Naive B cell (primary cell): ENCODE data around the gene BNC2. TPM values are rescaled to one million over a fixed set of nuclear protein-coding genes. Genes with fewer than 3 reads are reported as not detected.

Experiments used
- ATAC-seq, 2 donors: fragments of 150-1000 bp; cut with Tn5 transposase; 2 replicates each; pipeline ENCODE4 v1.10.0; 2021; ENCODE audit warnings: low read depth in 2 of 2, mild to moderate bottlenecking in 2 of 2, moderate library complexity in 2 of 2
- DNase-seq: peaks from one replicate; pipeline ENCODE4 v3.0.0; 2022
- H3K27ac Mint-ChIP-seq, 6 donors: one replicate each; pipeline ENCODE4 v1.8.0; 2020 to 2022; ENCODE audit warnings: mild to moderate bottlenecking in 6 of 6, mixed read lengths in 6 of 6, moderate library complexity in 5 of 6, inconsistent platforms in 2 of 6
- H3K27me3 Mint-ChIP-seq, 3 donors: one replicate each; pipeline ENCODE4 v1.8.0; 2021 to 2022; ENCODE audit warnings: mixed read lengths in 3 of 3, mild to moderate bottlenecking in 1 of 3
- H3K36me3 Mint-ChIP-seq, 2 donors: one replicate each; pipeline ENCODE4 v1.8.0; 2020 to 2022; ENCODE audit warnings: mixed read lengths in 2 of 2, inconsistent platforms in 1 of 2, mild to moderate bottlenecking in 1 of 2
- H3K4me1 Mint-ChIP-seq, 3 donors: one replicate each; pipeline ENCODE4 v1.8.0; 2020 to 2022; ENCODE audit warnings: mixed read lengths in 3 of 3, inconsistent platforms in 1 of 3, mild to moderate bottlenecking in 1 of 3, moderate library complexity in 1 of 3
- H3K4me3 Mint-ChIP-seq, 8 donors: one replicate each; pipeline ENCODE4 v1.8.0; 2020 to 2022; ENCODE audit warnings: mild to moderate bottlenecking in 8 of 8, mixed read lengths in 8 of 8, moderate library complexity in 8 of 8, inconsistent platforms in 2 of 8
- H3K9me3 Mint-ChIP-seq, 7 donors: one replicate each; pipeline ENCODE4 v1.8.0; 2020 to 2022; ENCODE audit warnings: mixed read lengths in 7 of 7, mild to moderate bottlenecking in 5 of 7, inconsistent platforms in 2 of 7, moderate library complexity in 1 of 7
- polyA plus RNA-seq, 6 donors: library from polyadenylated mRNA; unstranded; fragments of 300-500 nt; fragmentation: Illumina TruSeq; gene quantifications; one replicate each; pipeline ENCODE4 v1.2.3, GENCODE V29; 2021; ENCODE audit warnings: low read depth in 6 of 6

BNC2 gene
- polyA plus RNA-seq, 6 donors from 2014 or later, result not detected

- no peak for DNase-seq
- H3K4me3 Mint-ChIP-seq, result peak overlapping the region in 1 of 8 donors; percentile 30
- no peaks in the 10 kb centered on the region for H3K4me1 Mint-ChIP-seq
- H3K36me3 Mint-ChIP-seq, result no peaks in the 10 kb centered on the region
- peaks cover 0 to 6% (median 0%) of the 10 kb centered on the region in 7 donors for H3K9me3 Mint-ChIP-seq
- H3K27me3 Mint-ChIP-seq, result peaks cover 0 to 6% (median 0%) of the 10 kb centered on the region in 3 donors
- H3K27ac Mint-ChIP-seq, result no peak overlapping the region
- ATAC-seq, result no peak
Observed at GRCh38 chr9:16653491-16654399, 216.7 kb downstream of the BNC2 start.

GRCh38 chr9:16652582-16652981, 217.9 kb downstream of the BNC2 start:
- Mint-ChIP-seq H3K4me1 (no peaks in the 10 kb centered on the region), H3K27ac (no peak overlapping the region), H3K36me3 (no peaks in the 10 kb centered on the region), H3K9me3 (peaks cover 0 to 6% (median 0%) of the 10 kb centered on the region in 7 donors), H3K4me3 (no peak overlapping the region), H3K27me3 (peaks cover 0 to 6% (median 0%) of the 10 kb centered on the region in 3 donors)
- ATAC-seq, result no peak
- no peak for DNase-seq

GRCh38 chr9:16651446-16651964, 219.0 kb downstream of the BNC2 start:
- ATAC-seq (no peak), DNase-seq (no peak)
- H3K27ac Mint-ChIP-seq, result no peak overlapping the region
- H3K36me3 Mint-ChIP-seq, result no peaks in the 10 kb centered on the region
- H3K4me1 Mint-ChIP-seq, result no peaks in the 10 kb centered on the region
- H3K27me3 Mint-ChIP-seq, result peaks cover 0 to 6% (median 0%) of the 10 kb centered on the region in 3 donors
- H3K9me3 Mint-ChIP-seq, result peaks cover 0 to 9% (median 0%) of the 10 kb centered on the region in 7 donors
- H3K4me3 Mint-ChIP-seq, result no peak overlapping the region

GRCh38 chr9:16645970-16646369, 224.5 kb downstream of the BNC2 start:
- H3K27ac Mint-ChIP-seq, result no peak overlapping the region

GRCh38 chr9:16642421-16643109, 227.9 kb downstream of the BNC2 start:
- ATAC-seq, result no peak
- no peak overlapping the region for H3K4me3 Mint-ChIP-seq
- peaks cover 0 to 9% (median 0%) of the 10 kb centered on the region in 7 donors for H3K9me3 Mint-ChIP-seq
- H3K36me3 Mint-ChIP-seq, result no peaks in the 10 kb centered on the region
- no peak overlapping the region for H3K27ac Mint-ChIP-seq
- no peaks in the 10 kb centered on the region for H3K4me1 Mint-ChIP-seq
- no peak for DNase-seq
- no peaks in the 10 kb centered on the region for H3K27me3 Mint-ChIP-seq

More at GRCh38 chr9:16645970-16646369, 224.5 kb downstream of the BNC2 start:
- no peaks in the 10 kb centered on the region for H3K4me1 Mint-ChIP-seq
- H3K4me3 Mint-ChIP-seq, result peak overlapping the region in 1 of 8 donors; percentile 15
- peaks cover 0 to 9% (median 0%) of the 10 kb centered on the region in 7 donors for H3K9me3 Mint-ChIP-seq
- H3K36me3 Mint-ChIP-seq, result no peaks in the 10 kb centered on the region
- H3K27me3 Mint-ChIP-seq, result no peaks in the 10 kb centered on the region
- DNase-seq (no peak), ATAC-seq (no peak)

GRCh38 chr9:16640649-16641048, 229.8 kb downstream of the BNC2 start:
- peaks cover 0 to 4% (median 0%) of the 10 kb centered on the region in 7 donors for H3K9me3 Mint-ChIP-seq
- DNase-seq (no peak), ATAC-seq (no peak)
- no peaks in the 10 kb centered on the region for H3K27me3 Mint-ChIP-seq
- no peak overlapping the region for H3K27ac Mint-ChIP-seq
- H3K4me3 Mint-ChIP-seq, result no peak overlapping the region
- H3K4me1 Mint-ChIP-seq, result no peaks in the 10 kb centered on the region
- H3K36me3 Mint-ChIP-seq, result no peaks in the 10 kb centered on the region

GRCh38 chr9:16639644-16640043, 230.8 kb downstream of the BNC2 start:
- Mint-ChIP-seq H3K9me3 (peaks cover 0 to 4% (median 0%) of the 10 kb centered on the region in 7 donors), H3K4me3 (no peak overlapping the region), H3K27me3 (no peaks in the 10 kb centered on the region), H3K36me3 (no peaks in the 10 kb centered on the region), H3K4me1 (no peaks in the 10 kb centered on the region), H3K27ac (no peak overlapping the region)
- DNase-seq (no peak), ATAC-seq (no peak)

- ATAC-seq, result no peak
- H3K9me3 Mint-ChIP-seq, result peaks cover 0 to 4% (median 0%) of the 10 kb centered on the region in 7 donors
Observed at GRCh38 chr9:16637911-16638310, 232.6 kb downstream of the BNC2 start.

GRCh38 chr9:16637218-16637617, 233.3 kb downstream of the BNC2 start:
- H3K9me3 Mint-ChIP-seq, result peaks cover 0 to 4% (median 0%) of the 10 kb centered on the region in 7 donors
- H3K27me3 Mint-ChIP-seq, result no peaks in the 10 kb centered on the region
- ATAC-seq (no peak), DNase-seq (no peak)
- H3K27ac Mint-ChIP-seq, result no peak overlapping the region
- H3K36me3 Mint-ChIP-seq, result no peaks in the 10 kb centered on the region
- H3K4me3 Mint-ChIP-seq, result no peak overlapping the region
- H3K4me1 Mint-ChIP-seq, result no peaks in the 10 kb centered on the region

More at GRCh38 chr9:16637911-16638310, 232.6 kb downstream of the BNC2 start:
- Mint-ChIP-seq H3K36me3 (no peaks in the 10 kb centered on the region), H3K4me3 (no peak overlapping the region), H3K27me3 (no peaks in the 10 kb centered on the region), H3K4me1 (no peaks in the 10 kb centered on the region), H3K27ac (no peak overlapping the region)
- no peak for DNase-seq

- Mint-ChIP-seq H3K36me3 (no peaks in the 10 kb centered on the region), H3K27me3 (no peaks in the 10 kb centered on the region), H3K9me3 (peaks cover 0 to 2% (median 0%) of the 10 kb centered on the region in 7 donors), H3K4me1 (no peaks in the 10 kb centered on the region), H3K27ac (no peak overlapping the region), H3K4me3 (no peak overlapping the region)
- DNase-seq, result no peak
- ATAC-seq, result no peak
Observed at GRCh38 chr9:16633794-16634193, 236.7 kb downstream of the BNC2 start.

- H3K27me3 Mint-ChIP-seq, result no peaks in the 10 kb centered on the region
- no peak for ATAC-seq
- no peak overlapping the region for H3K27ac Mint-ChIP-seq
- H3K4me1 Mint-ChIP-seq, result no peaks in the 10 kb centered on the region
- H3K9me3 Mint-ChIP-seq, result peaks cover 0 to 2% (median 0%) of the 10 kb centered on the region in 7 donors
- no peak overlapping the region for H3K4me3 Mint-ChIP-seq
- no peaks in the 10 kb centered on the region for H3K36me3 Mint-ChIP-seq
- DNase-seq, result no peak
Observed at GRCh38 chr9:16628413-16628812, 242.1 kb downstream of the BNC2 start.

GRCh38 chr9:16627967-16628366, 242.5 kb downstream of the BNC2 start:
- Mint-ChIP-seq H3K4me3 (no peak overlapping the region), H3K27me3 (no peaks in the 10 kb centered on the region), H3K9me3 (peaks cover 0 to 2% (median 0%) of the 10 kb centered on the region in 7 donors), H3K36me3 (no peaks in the 10 kb centered on the region), H3K27ac (no peak overlapping the region), H3K4me1 (no peaks in the 10 kb centered on the region)
- ATAC-seq (no peak), DNase-seq (no peak)

- Mint-ChIP-seq H3K9me3 (peaks cover 0 to 2% (median 0%) of the 10 kb centered on the region in 7 donors), H3K27ac (no peak overlapping the region), H3K36me3 (no peaks in the 10 kb centered on the region), H3K4me3 (no peak overlapping the region), H3K27me3 (no peaks in the 10 kb centered on the region), H3K4me1 (no peaks in the 10 kb centered on the region)
- DNase-seq (no peak), ATAC-seq (no peak)
Observed at GRCh38 chr9:16627521-16627920, 242.9 kb downstream of the BNC2 start.
